Stimulated activated naive CD8-positive, alpha-beta T cell treated with anti-CD3 and anti-CD28 coated beads, Interleukin-15, Interleukin-2, amounts not matched to agents 100 ng/mL and 50 ng/mL, for 24 hours (primary cell): ENCODE measurements around the gene GNG12.

Experiments used
- H3K27ac Mint-ChIP-seq: one replicate; pipeline ENCODE4 v1.8.0; 2021; ENCODE audit warnings: mild to moderate bottlenecking, mixed read lengths
- H3K27me3 Mint-ChIP-seq: one replicate; pipeline ENCODE4 v1.8.0; 2021; ENCODE audit warnings: mixed read lengths
- H3K36me3 Mint-ChIP-seq: one replicate; pipeline ENCODE4 v1.8.0; 2021; ENCODE audit warnings: low read depth, mixed read lengths
- H3K4me1 Mint-ChIP-seq: one replicate; pipeline ENCODE4 v1.8.0; 2021; ENCODE audit warnings: low read depth, mixed read lengths
- H3K4me3 Mint-ChIP-seq: one replicate; pipeline ENCODE4 v1.8.0; 2021; ENCODE audit warnings: mild to moderate bottlenecking, mixed read lengths
- H3K9me3 Mint-ChIP-seq: one replicate; pipeline ENCODE4 v1.8.0; 2021; ENCODE audit warnings: mixed read lengths

The GNG12 gene

GRCh38 chr1:67791261-67791660, 42.0 kb downstream of the GNG12 start:
- Mint-ChIP-seq H3K4me1 (no peaks in the 10 kb centered on the region), H3K27me3 (peaks cover 4% of the 10 kb centered on the region), H3K27ac (no peak overlapping the region), H3K4me3 (no peak overlapping the region), H3K9me3 (no peaks in the 10 kb centered on the region), H3K36me3 (no peaks in the 10 kb centered on the region)

DNA sequence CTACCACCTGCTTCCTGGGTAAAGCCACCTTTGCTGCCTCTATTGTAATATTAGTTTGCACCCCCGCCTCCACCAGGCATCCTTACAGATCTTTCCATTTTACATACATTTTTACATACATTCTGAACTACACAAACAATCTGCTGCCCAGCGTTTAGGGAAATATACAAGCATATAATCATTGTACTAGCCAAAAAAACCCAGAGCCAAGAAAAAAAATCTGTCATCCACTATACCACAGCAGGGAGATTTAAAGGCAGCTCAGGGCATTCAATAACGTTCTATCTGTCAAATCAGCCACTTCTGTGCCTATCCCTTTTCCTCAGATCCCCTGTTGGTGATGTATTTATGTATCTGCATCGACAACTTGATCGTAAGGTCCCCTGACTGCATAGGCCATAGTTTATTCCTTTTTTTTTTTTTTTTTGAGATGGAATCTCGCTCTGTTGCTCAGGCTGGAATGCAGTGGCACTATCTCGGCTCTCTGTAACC, 43.0 kb downstream of the GNG12 start:
- H3K36me3 Mint-ChIP-seq, result no peaks in the 10 kb centered on the region
- H3K4me1 Mint-ChIP-seq, result no peaks in the 10 kb centered on the region
- no peak overlapping the region for H3K27ac Mint-ChIP-seq
- no peaks in the 10 kb centered on the region for H3K9me3 Mint-ChIP-seq
- peaks cover 3% of the 10 kb centered on the region for H3K27me3 Mint-ChIP-seq
- no peak overlapping the region for H3K4me3 Mint-ChIP-seq

DNA sequence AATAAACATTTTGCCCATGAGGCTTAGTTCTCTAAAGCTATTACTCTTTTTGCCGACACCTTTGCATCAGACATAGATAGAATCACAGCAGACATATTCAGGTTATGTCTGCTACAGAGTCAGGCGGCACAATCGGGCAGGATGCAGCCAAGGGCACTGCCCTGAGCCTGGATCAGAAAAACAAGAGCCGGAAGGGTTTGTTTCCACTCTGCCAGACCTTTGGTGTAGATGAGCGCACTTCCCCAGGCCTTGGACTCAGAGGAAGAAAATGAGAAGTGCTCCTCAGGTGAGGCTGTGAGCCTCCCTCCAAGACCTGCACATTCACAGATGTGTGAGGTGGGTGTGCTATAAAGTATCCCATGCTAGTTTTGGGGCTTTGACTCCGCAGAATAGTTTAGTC, 43.7 kb downstream of the GNG12 start:
- H3K4me1 Mint-ChIP-seq, result no peaks in the 10 kb centered on the region
- H3K27me3 Mint-ChIP-seq, result peaks cover 3% of the 10 kb centered on the region

GRCh38 chr1:67788904-67789303, 44.4 kb downstream of the GNG12 start:
- Mint-ChIP-seq H3K36me3 (no peaks in the 10 kb centered on the region), H3K4me1 (no peaks in the 10 kb centered on the region), H3K9me3 (no peaks in the 10 kb centered on the region), H3K4me3 (no peak overlapping the region), H3K27ac (no peak overlapping the region), H3K27me3 (peaks cover 3% of the 10 kb centered on the region)

More for the DNA sequence above, 43.7 kb downstream of the GNG12 start:
- no peaks in the 10 kb centered on the region for H3K36me3 Mint-ChIP-seq
- H3K9me3 Mint-ChIP-seq, result no peaks in the 10 kb centered on the region
- no peak overlapping the region for H3K4me3 Mint-ChIP-seq
- no peak overlapping the region for H3K27ac Mint-ChIP-seq

GRCh38 chr1:67788238-67788790, 45.0 kb downstream of the GNG12 start:
- no peaks in the 10 kb centered on the region for H3K9me3 Mint-ChIP-seq
- no peaks in the 10 kb centered on the region for H3K27me3 Mint-ChIP-seq
- no peak overlapping the region for H3K4me3 Mint-ChIP-seq
- no peak overlapping the region for H3K27ac Mint-ChIP-seq
- no peaks in the 10 kb centered on the region for H3K4me1 Mint-ChIP-seq
- no peaks in the 10 kb centered on the region for H3K36me3 Mint-ChIP-seq

- Mint-ChIP-seq H3K4me1 (no peaks in the 10 kb centered on the region), H3K4me3 (no peak overlapping the region), H3K9me3 (no peaks in the 10 kb centered on the region), H3K27me3 (peaks cover under 1% of the 10 kb centered on the region), H3K36me3 (no peaks in the 10 kb centered on the region), H3K27ac (no peak overlapping the region)
Observed at GRCh38 chr1:67787746-67788145, 45.5 kb downstream of the GNG12 start.

- no peaks in the 10 kb centered on the region for H3K36me3 Mint-ChIP-seq
- H3K4me1 Mint-ChIP-seq, result no peaks in the 10 kb centered on the region
- H3K27ac Mint-ChIP-seq, result no peak overlapping the region
- H3K27me3 Mint-ChIP-seq, result peaks cover 7% of the 10 kb centered on the region
- H3K9me3 Mint-ChIP-seq, result no peaks in the 10 kb centered on the region
- H3K4me3 Mint-ChIP-seq, result no peak overlapping the region
Observed at GRCh38 chr1:67785847-67786753, 47.2 kb downstream of the GNG12 start.

GRCh38 chr1:67784545-67785186, 48.6 kb downstream of the GNG12 start:
- H3K4me3 Mint-ChIP-seq, result no peak overlapping the region
- H3K4me1 Mint-ChIP-seq, result no peaks in the 10 kb centered on the region
- H3K27ac Mint-ChIP-seq, result no peak overlapping the region
- no peaks in the 10 kb centered on the region for H3K9me3 Mint-ChIP-seq
- H3K27me3 Mint-ChIP-seq, result peaks cover 7% of the 10 kb centered on the region
- H3K36me3 Mint-ChIP-seq, result no peaks in the 10 kb centered on the region

- Mint-ChIP-seq H3K36me3 (no peaks in the 10 kb centered on the region), H3K4me1 (no peaks in the 10 kb centered on the region), H3K4me3 (no peak overlapping the region), H3K9me3 (no peaks in the 10 kb centered on the region), H3K27ac (no peak overlapping the region), H3K27me3 (peaks cover 9% of the 10 kb centered on the region)
Observed at GRCh38 chr1:67780637-67781036, 52.6 kb downstream of the GNG12 start.

DNA sequence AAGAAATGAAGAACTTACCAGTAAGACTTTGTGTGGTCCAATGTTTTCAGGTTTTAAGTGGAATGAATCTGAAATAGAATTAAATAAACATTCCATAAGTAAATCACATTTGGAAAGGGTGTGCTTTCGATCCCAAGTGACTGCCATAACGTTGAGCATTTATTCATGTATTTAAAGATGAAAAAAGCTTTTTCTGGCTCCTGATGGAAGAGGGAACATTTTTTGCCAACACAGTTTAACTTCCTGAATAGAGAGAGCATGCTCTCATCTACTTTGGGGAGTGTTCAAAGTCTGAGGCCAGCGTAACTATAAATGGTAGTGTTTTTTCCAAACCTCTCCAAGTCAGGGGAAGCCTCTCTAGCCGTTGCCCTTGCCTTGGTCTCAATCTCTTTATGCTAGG, 55.8 kb downstream of the GNG12 start:
- H3K4me3 Mint-ChIP-seq, result no peak overlapping the region
- peaks cover 26% of the 10 kb centered on the region for H3K27me3 Mint-ChIP-seq
- H3K36me3 Mint-ChIP-seq, result no peaks in the 10 kb centered on the region
- no peak overlapping the region for H3K27ac Mint-ChIP-seq
- H3K9me3 Mint-ChIP-seq, result no peaks in the 10 kb centered on the region
- H3K4me1 Mint-ChIP-seq, result no peaks in the 10 kb centered on the region

GRCh38 chr1:67777016-67777415, 56.3 kb downstream of the GNG12 start:
- Mint-ChIP-seq H3K9me3 (no peaks in the 10 kb centered on the region), H3K27me3 (peaks cover 23% of the 10 kb centered on the region), H3K4me1 (no peaks in the 10 kb centered on the region), H3K4me3 (no peak overlapping the region), H3K36me3 (no peaks in the 10 kb centered on the region), H3K27ac (no peak overlapping the region)

DNA sequence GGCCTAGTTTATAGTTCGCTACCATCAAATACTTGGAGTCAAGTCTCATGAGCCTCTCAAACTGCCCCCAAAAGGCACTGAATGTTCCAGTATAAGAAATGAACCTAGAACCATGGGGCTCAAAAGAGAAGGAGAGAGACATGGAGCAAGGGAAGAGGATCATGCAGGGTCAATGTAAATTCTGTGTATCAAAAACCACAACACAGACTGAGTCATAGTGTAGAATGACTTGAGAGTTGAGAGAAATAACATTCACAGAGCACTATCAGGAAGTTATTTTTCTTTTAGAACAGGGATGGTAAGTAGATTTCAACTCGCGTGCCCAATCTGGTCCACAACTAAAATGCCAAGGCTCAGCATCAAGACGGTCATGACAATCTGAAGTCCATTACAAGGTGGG, 59.8 kb downstream of the GNG12 start:
- Mint-ChIP-seq H3K27ac (no peak overlapping the region), H3K9me3 (no peaks in the 10 kb centered on the region), H3K4me3 (no peak overlapping the region), H3K36me3 (no peaks in the 10 kb centered on the region), H3K27me3 (peaks cover 41% of the 10 kb centered on the region), H3K4me1 (peaks cover 24% of the 10 kb centered on the region)

DNA sequence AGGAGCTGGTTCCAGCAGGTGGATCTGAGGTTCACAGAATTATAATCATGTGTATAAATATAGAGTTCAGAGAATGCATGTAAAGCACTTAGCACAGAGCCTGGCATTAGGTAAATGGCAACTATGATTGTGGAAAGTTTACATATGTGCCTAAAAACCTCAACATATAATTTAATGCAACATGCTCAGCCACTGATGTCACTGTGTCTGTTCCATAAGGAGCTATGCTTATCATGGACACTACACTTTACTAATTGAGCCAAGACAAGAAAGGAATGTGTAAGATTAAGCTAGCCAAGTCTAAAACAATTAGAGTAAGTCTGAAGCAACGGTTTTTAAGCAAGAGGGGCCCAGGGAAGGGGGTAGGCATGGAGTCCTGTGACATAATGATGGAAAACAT, 61.5 kb downstream of the GNG12 start:
- Mint-ChIP-seq H3K36me3 (no peaks in the 10 kb centered on the region), H3K4me3 (no peak overlapping the region), H3K27me3 (peaks cover 41% of the 10 kb centered on the region), H3K4me1 (peaks cover 28% of the 10 kb centered on the region), H3K27ac (no peak overlapping the region), H3K9me3 (no peaks in the 10 kb centered on the region)

DNA sequence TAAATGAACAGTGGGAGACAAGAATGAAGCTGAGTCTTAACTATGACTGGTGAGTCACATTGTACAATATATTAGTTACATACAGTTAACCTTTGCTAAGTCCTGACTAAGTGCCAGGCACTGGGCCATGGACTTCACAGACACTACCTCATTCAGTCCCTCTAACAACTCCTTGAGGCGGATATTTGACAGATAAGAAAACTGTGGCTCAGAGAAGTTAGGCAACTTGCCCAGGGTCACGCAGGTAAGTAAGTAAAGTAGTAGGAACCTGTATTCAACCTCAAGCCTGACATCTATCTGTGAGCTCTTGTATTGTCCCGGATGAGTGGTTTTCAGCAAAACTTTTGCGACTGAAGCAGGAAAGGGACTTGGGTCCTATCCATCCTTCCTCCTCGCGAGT, 62.1 kb downstream of the GNG12 start:
- Mint-ChIP-seq H3K4me3 (no peak overlapping the region), H3K27me3 (peaks cover 42% of the 10 kb centered on the region), H3K36me3 (no peaks in the 10 kb centered on the region), H3K27ac (no peak overlapping the region), H3K4me1 (peaks cover 34% of the 10 kb centered on the region), H3K9me3 (no peaks in the 10 kb centered on the region)

DNA sequence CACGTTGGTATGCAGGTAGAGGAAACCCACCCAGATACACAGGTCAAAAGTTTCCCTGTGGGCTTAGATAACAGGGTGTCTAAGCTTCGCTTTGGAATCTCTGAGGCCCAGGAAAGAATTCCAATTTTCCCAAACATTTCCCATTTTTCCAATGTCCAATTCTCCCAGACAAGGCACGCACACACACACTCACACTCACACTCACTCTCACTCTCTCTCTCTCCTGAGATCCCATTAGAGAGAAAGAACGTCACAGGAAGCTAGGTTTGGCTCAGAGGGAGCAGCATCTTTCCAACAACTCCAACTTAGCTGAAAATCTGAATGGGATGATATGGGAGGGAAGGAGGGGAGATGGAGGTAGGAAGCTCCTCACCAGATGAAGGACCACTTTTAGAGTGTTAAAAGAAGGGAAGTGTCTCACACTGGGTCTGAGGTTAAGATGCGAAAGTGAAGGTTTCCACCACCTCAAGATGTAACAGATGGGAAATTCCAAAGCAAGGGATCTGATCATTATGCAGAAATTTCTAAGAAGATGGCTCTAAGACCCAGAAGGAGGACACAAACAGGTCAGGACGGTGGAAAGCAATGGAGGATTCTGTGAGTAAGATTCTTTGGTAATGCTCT, 63.5 kb downstream of the GNG12 start:
- no peaks in the 10 kb centered on the region for H3K9me3 Mint-ChIP-seq
- H3K27ac Mint-ChIP-seq, result no peak overlapping the region
- H3K36me3 Mint-ChIP-seq, result no peaks in the 10 kb centered on the region
- H3K4me1 Mint-ChIP-seq, result peaks cover 45% of the 10 kb centered on the region
- H3K27me3 Mint-ChIP-seq, result peaks cover 35% of the 10 kb centered on the region
- H3K4me3 Mint-ChIP-seq, result no peak overlapping the region
